Parathyroid adenoma (tissue), 2 donors: Measurements from ENCODE around the gene FAM174B.

ENCODE experiments used
- H2AFZ ChIP-seq: fragments of 300-600 bp; sonication (generic); one replicate; pipeline ENCODE4 v1.7.0; 2017; ENCODE audit warnings: antibody characterized with exemption, mild to moderate bottlenecking
- H3K27ac ChIP-seq: fragments of 300-600 bp; sonication (generic); one replicate; pipeline ENCODE4 v1.7.0; 2017
- H3K27me3 ChIP-seq: fragments of 300-600 bp; sonication (generic); one replicate; pipeline ENCODE4 v1.7.0; 2017; ENCODE audit warnings: low read length; ENCODE audit not compliant: control insufficient read depth, insufficient read depth
- H3K36me3 ChIP-seq: fragments of 300-600 bp; sonication (generic); one replicate; pipeline ENCODE4 v1.7.0; 2017; ENCODE audit warnings: low read length; ENCODE audit not compliant: control insufficient read depth, insufficient read depth
- H3K4me1 ChIP-seq: fragments of 300-600 bp; sonication (generic); one replicate; pipeline ENCODE4 v1.7.0; 2017; ENCODE audit warnings: control low read depth
- H3K4me2 ChIP-seq: fragments of 300-600 bp; sonication (generic); one replicate; pipeline ENCODE4 v1.7.0; 2017; ENCODE audit warnings: low read length
- H3K4me3 ChIP-seq: fragments of 300-600 bp; sonication (generic); one replicate; pipeline ENCODE4 v1.7.0; 2017; ENCODE audit warnings: low read depth, low read length
- H3K79me2 ChIP-seq: fragments of 300-600 bp; sonication (generic); one replicate; pipeline ENCODE4 v1.7.0; 2017; ENCODE audit warnings: control low read depth
- H3K9ac ChIP-seq: fragments of 300-600 bp; sonication (generic); one replicate; pipeline ENCODE4 v1.7.0; 2017; ENCODE audit warnings: mild to moderate bottlenecking
- H3K9me3 ChIP-seq: fragments of 300-600 bp; sonication (generic); one replicate; pipeline ENCODE4 v1.7.0; 2017; ENCODE audit warnings: low read length; ENCODE audit not compliant: control insufficient read depth
- TF ChIP-seq, protein P1 (sequence below): fragments of 300-600 bp; sonication (generic); IDR thresholded peaks from one replicate; pipeline ENCODE4 v1.7.0; 2017; ENCODE audit warnings: antibody characterized with exemption, mild to moderate bottlenecking
- donor health status: primary hyperparathyroidism.

Gene FAM174B

GRCh38 chr15:92663250-92663951, 7.8 kb upstream of the FAM174B start:
- TF ChIP-seq, protein P1, sequence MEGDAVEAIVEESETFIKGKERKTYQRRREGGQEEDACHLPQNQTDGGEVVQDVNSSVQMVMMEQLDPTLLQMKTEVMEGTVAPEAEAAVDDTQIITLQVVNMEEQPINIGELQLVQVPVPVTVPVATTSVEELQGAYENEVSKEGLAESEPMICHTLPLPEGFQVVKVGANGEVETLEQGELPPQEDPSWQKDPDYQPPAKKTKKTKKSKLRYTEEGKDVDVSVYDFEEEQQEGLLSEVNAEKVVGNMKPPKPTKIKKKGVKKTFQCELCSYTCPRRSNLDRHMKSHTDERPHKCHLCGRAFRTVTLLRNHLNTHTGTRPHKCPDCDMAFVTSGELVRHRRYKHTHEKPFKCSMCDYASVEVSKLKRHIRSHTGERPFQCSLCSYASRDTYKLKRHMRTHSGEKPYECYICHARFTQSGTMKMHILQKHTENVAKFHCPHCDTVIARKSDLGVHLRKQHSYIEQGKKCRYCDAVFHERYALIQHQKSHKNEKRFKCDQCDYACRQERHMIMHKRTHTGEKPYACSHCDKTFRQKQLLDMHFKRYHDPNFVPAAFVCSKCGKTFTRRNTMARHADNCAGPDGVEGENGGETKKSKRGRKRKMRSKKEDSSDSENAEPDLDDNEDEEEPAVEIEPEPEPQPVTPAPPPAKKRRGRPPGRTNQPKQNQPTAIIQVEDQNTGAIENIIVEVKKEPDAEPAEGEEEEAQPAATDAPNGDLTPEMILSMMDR: no peak
- Histone ChIP-seq H3K4me2 (no peak overlapping the region), H3K36me3 (no peaks in the 10 kb centered on the region), H3K27ac (no peak overlapping the region), H3K4me3 (no peak overlapping the region), H3K9ac (no peak overlapping the region), H3K4me1 (no peaks in the 10 kb centered on the region), H2AFZ (no peak overlapping the region), H3K9me3 (no peaks in the 10 kb centered on the region), H3K79me2 (no peaks in the 10 kb centered on the region), H3K27me3 (no peaks in the 10 kb centered on the region)

GRCh38 chr15:92662762-92663161, 7.2 kb upstream of the FAM174B start:
- no peaks in the 10 kb centered on the region for H3K4me1 ChIP-seq
- no peaks in the 10 kb centered on the region for H3K9me3 ChIP-seq
- no peaks in the 10 kb centered on the region for H3K36me3 ChIP-seq
- no peaks in the 10 kb centered on the region for H3K79me2 ChIP-seq
- H3K27me3 ChIP-seq: no peaks in the 10 kb centered on the region
- H3K9ac ChIP-seq: no peak overlapping the region
- no peak overlapping the region for H3K4me3 ChIP-seq
- no peak overlapping the region for H2AFZ ChIP-seq
- TF ChIP-seq, protein P1: no peak
- no peak overlapping the region for H3K4me2 ChIP-seq
- no peak overlapping the region for H3K27ac ChIP-seq

DNA sequence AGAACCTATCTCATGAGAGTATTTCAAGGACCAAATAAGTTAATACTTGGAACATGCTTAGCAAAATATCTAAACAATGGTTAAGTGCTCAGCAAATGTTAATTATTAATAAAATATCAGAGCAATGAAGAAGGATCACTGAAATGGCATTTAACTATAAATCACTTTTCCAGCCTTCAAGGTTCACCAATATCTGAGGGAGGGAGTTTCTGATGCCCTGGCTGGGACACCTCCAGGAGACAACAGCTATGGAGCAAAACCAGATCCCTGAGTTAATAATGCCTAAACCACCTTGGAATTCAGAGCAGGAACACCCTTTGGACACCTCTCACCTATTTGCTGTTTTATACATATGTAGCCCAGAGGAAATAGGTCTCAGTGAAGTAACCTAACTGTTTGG, 6.4 kb upstream of the FAM174B start:
- H3K4me1 ChIP-seq: no peaks in the 10 kb centered on the region
- H3K27me3 ChIP-seq: no peaks in the 10 kb centered on the region
- H3K4me3 ChIP-seq: no peak overlapping the region
- TF ChIP-seq, protein P1: no peak
- H3K4me2 ChIP-seq: no peak overlapping the region
- H3K36me3 ChIP-seq: no peaks in the 10 kb centered on the region
- no peak overlapping the region for H3K27ac ChIP-seq
- H3K79me2 ChIP-seq: no peaks in the 10 kb centered on the region
- no peaks in the 10 kb centered on the region for H3K9me3 ChIP-seq
- no peak overlapping the region for H3K9ac ChIP-seq
- no peak overlapping the region for H2AFZ ChIP-seq

DNA sequence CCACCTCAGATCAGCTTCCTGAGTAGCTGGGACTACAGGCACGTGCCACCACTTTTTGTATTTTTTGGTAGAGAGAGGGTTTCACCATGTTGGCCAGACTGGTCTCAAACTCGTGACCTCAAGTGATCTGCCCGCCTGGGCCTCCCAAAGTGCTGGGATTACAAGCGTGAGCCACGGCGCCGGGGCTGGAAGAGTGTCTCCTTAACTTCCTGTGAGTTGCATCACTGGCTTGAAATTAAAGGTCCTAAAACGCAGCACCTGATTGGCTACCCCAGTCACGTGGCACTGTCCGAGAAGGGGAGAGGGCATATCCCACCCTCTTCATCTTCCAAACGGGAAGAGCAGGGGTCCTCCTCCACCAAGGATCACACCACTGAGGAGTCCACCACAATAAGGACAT, 5.5 kb upstream of the FAM174B start:
- no peak overlapping the region for H3K9ac ChIP-seq
- H3K9me3 ChIP-seq: no peaks in the 10 kb centered on the region
- TF ChIP-seq, protein P1: no peak
- H3K4me3 ChIP-seq: no peak overlapping the region
- no peaks in the 10 kb centered on the region for H3K36me3 ChIP-seq
- H3K27ac ChIP-seq: no peak overlapping the region
- no peak overlapping the region for H2AFZ ChIP-seq
- no peak overlapping the region for H3K4me2 ChIP-seq
- no peaks in the 10 kb centered on the region for H3K4me1 ChIP-seq
- H3K27me3 ChIP-seq: no peaks in the 10 kb centered on the region
- no peaks in the 10 kb centered on the region for H3K79me2 ChIP-seq

DNA sequence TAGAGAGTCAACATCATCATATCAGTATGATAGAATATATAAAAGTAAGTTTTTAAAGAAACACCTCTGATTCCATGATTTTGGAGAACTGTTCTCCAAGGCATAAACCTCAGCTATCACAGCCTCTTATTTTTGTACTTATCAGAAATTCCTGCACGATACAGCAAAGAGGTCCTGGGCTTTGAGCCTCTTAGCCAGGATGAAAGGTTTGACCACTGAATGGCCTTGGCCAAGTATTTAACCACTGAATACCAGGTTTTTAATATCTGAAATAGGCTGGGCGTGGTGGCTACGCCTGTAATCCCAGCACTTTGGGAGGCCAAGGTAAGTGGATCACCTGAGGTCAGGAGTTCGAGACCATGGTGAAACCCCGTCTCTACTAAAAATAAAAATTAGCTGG, 1.9 kb upstream of the FAM174B start:
- Histone ChIP-seq H3K9me3 (no peaks in the 10 kb centered on the region), H3K79me2 (no peaks in the 10 kb centered on the region), H3K4me2 (no peak overlapping the region), H3K27ac (no peak overlapping the region), H2AFZ (no peak overlapping the region), H3K9ac (no peak overlapping the region), H3K4me3 (no peak overlapping the region), H3K27me3 (no peaks in the 10 kb centered on the region), H3K36me3 (no peaks in the 10 kb centered on the region), H3K4me1 (no peaks in the 10 kb centered on the region)
- TF ChIP-seq, protein P1: no peak
